GM18511 (cell line): ENCODE data around the gene TBCCD1.

Source experiments
- ATAC-seq: cut with Tn5 transposase; IDR thresholded peaks from one replicate; pipeline ENCODE4 v1.9.1; 2021; ENCODE audit warnings: mild to moderate bottlenecking, moderate library complexity; ENCODE audit not compliant: unreplicated experiment

TBCCD1 gene

DNA sequence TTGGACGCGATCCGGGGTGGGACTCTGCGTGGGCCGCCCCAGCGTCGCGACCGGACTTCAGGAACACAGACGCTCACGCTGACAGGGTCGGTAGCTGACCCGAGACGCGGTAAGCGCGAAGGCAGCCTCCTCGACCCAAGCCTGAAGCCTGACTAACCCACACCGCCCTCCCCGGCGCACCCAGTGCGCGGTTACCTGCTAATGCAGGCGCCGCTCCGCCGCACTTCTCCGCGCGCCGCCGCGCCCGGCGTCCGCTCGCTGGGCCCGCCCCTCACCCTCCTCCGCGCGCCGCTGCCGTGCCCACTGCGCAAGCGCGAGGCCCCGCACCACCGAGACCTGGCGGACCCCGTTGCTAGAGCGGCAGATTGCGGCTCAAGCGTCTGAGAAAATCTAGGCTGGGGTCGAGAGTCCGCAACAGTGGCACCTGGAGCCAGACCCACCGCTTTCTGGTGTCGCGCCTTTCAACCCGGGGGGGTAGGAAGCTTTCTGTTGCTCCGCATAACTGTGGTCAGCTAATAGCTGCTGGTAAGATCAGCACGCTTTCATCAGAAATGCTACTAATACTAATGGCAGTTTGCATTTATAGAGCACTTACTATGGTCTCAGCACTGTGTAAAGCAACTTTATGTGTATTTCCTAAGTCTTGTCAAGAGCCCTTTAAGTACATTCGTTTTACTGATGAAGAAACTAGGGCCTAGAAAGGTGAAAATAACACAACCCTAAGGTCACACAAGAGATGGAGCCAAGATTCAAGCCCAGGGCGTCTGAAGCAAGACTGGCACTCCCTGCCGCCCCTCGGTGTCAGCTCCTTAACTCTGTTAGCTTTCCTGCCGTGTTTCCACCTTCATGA is at the start of gene TBCCD1:
TBCCD1 (minus strand) TSS at position 268 of the 850 bp plus-strand sequence. CDS start 3,010 bp downstream, outside the sequence.
- ATAC-seq = peak; percentile 50

- ATAC-seq = no peak
Measured at GRCh38 chr3:186616299-186616617, 49.1 kb upstream of the TBCCD1 start.

DNA sequence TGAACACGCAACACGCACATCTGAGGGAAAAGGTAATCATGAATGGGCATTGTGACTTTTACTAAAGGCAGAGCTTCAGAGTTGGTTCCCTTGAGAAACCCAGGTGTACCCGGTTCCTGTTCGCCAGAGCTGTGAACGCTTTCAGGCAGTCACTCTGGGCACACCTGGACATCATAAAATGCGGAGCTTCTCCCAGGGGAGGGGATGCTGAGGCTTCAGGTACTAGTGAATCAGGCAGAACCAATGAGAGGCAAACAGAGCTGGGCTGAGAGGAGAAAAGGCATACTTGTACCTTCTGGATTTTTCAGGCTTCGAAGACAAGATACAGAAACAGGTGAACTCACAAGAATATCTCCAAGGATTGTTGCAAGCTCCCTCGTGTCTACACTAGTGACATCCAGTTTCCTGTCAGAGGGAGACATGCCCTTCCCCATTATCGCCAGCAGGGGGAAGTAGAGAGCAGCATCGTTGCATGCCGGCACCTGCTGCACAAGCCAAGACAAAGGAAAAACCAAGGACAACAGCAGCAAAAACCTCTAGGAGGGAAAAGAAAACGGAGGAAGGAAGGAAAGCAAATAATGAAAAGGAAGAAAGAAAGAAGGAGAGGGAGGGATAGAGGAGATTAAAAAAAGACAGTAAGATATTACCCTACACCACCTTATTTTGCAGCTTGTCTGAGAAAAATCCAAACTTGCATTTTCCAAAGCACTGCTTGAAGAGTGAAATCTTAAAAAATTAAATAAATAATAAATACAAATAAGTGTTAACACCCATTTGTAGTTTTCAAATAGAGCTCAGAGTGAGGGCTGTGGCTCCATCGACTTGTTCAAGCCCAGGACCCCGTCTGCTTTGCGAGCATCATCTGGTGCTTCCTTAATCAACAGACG is 47.7 kb upstream of the TBCCD1 start:
- ATAC-seq = peak; percentile 61

GRCh38 chr3:186614266-186614596 is 47.1 kb upstream of the TBCCD1 start:
- ATAC-seq = no peak

GRCh38 chr3:186613637-186614265 is 46.6 kb upstream of the TBCCD1 start:
- no peak for ATAC-seq

DNA sequence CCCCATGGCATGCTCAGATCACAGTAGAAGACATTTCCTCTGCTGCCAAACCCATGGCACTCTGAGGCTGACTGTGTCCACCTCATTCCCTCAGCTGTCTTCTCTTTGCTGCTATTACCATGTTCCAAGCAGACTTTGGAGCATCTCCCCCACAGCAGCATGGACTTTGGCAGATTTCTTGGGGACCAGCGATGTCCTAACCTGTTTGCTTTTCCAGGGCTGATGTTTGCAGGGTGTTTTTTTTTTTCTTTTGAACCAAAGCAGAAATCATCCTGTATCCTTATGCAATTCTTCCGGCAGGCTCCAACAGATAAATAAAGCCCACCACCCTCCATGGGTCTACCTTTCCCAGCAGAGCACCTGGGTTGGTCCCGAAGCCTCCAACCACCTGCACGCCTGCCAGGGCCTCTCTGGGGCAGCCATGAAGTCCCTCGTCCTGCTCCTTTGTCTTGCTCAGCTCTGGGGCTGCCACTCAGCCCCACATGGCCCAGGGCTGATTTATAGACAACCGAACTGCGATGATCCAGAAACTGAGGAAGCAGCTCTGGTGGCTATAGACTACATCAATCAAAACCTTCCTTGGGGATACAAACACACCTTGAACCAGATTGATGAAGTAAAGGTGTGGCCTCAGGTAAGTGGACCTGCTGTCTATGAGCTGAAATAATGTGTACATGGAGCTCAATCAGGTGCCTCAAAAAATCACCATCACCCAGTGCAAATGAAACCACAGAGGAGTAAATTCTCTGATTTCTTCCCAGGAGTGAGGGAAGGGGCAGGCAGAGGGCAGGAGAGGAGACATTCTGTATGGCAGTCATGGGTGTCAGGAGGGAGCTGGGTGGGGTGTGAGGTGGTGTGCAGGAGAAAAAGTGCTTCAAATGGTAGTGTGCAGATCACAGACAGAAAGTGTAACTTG is 45.8 kb upstream of the TBCCD1 start, which contains the start of gene AHSG:
AHSG (plus strand) TSS at position 340 of the 916 bp plus-strand sequence; CDS start at position 422, 82 bp downstream.
- no peak for ATAC-seq

DNA sequence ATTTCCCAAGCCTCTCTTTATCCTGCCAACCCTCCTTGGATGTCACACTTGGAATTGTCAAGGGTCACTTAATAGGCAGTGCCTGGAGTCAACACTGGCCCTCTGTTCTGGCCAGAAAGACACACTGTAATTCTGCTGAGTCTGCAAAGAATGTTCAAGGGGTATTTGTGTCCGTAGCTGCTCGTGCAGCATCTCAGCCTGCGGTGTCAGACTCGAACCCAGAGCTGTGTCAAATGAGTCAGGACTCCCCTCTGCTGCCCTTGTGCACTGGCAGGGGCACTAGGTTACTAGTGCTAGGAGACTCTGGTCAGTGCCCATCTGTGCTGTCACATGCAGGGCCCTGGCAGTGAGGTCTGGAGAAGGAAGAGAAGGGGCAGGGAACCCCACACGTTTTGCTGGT is 44.9 kb upstream of the TBCCD1 start:
- ATAC-seq = no peak

DNA sequence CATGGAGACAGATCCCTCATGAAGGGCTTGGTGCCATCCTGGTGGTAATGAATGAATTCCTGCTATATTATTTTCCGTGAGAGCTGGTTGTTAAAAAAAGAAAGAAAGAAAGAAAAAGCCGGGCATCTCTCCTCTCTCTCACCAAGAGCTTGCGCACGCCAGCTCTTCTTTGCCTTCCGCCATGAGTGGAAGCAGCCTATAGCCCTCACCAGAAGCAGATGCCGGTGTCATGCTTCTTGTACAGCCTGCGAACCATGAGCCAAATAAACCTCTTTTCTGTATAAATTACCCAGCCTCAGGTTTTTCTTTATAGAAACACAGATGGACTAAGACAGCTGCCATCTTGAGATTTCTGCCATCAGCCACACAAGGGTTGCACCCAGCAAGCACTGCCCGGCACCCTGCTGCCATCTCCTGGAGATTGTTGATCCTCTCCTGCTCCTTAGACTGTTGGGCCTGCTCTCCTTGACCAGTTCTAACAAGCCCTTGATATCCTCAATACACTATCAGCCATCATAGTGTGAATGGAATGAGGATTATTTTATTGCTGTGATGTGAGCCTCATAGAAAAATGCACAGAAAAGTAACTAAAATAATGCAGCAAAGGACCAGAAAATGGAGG is 42.2 kb upstream of the TBCCD1 start:
- ATAC-seq = no peak

DNA sequence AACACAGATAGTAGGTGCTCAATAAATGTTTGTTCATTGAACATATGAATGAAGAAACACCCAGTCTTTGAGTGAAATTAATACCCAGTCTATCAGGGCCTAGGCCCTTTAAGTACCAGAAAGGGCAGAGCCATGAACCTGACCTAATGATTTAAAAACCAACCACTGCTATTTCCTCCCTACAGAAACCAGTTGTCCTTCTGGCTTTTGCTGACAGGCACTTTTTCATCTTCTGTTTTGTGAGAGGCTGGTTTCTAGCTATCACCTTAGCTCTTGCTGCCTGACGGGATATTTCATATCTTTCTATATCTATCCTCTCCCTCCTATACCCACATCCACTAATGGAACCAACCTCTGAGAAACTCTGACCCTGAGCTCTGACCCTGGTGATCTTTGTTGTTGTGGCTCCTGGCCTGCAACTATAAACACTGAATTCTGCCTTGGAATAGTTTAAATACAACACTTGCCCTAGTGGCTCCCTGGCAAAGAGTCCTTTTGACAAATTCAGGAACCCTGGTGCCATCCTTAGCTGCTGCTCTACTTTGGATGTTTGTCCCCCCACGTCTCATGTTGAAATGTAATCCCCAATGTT is 41.6 kb upstream of the TBCCD1 start:
- no peak for ATAC-seq

DNA sequence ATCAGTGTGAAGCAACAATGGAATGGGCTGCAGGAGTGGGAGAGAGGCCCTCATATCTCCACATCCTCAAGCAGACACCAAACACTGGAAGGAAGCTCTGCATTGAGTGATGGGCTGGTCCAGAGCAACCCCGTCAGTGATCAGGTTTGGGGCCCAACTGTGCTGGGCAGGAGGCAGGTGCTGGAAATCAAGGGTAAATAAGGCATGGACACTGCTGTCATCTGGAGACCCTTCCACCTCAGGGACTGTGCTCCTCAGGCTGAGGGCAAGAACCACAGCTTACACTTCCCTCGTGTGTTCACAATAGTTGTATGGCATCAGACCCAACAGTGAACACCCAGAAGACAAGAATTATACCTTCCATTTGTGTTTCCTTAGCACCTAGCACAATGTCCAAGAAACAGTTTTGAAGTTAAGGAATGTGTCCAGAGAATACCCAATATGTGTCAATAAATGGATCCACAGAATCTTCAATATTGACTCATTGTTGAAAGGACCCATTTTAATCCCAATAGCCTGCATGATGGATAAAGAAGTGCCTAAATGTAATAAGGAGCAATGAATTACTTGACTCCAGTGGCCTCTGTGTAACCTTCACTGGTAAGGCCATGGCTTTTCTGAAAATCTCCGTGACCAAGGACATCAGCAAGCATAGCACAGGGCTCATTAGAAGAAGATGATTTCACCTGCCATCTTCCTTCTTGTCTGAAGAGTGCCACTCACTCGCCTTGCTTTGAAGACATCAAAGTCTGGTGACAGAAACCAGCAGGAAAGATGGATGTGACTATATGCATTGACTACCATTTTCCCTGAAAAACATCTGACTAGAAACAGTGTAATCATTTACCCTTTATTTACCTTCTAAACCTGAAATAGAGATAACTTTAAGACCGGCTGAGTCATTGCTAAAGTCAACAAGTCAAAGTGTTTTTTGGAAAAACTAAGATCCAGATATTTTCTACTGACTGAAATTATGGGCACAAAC is 38.7 kb upstream of the TBCCD1 start:
- no peak for ATAC-seq

- no peak for ATAC-seq
Measured at GRCh38 chr3:186605078-186605477, 37.9 kb upstream of the TBCCD1 start.

DNA sequence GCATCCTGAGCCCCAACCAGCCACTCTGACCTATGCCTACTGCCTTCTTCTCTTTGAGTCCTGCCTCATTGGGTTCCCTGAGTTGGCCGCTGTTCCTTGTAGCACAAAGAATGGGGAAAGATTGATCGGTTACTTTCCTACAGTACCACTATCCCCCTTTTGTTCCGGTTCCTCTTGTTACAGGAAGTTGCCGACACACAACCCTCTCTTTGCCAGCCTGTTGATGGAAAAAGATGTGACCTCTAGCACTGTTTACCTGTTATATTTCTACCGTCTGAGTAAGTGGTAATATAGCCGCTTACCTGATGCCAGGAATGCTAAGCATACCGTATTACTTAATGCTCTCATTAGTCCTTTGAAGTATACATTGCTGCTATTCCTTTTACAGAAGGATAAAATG is 36.0 kb upstream of the TBCCD1 start:
- ATAC-seq = no peak

- ATAC-seq = no peak
Measured at GRCh38 chr3:186600896-186601295, 33.8 kb upstream of the TBCCD1 start.

DNA sequence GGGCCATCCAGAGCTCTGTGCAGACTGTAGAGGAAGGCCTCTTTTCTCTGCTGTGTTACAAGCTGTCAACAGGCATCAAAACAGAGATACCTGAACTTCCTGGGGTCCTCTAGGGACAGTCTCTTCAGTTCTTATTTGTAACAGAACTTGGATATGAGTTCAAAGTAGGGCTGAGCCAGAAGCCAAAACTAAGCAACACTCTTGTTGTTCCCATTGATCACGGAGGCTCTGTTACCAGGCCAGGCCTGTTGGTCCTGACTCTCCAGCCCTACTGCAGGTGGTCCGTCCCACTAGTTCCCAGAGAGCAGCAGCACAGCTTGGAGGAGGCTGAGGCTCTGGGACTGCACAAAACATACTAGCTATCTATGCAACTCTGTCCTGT is 32.6 kb upstream of the TBCCD1 start:
- ATAC-seq = no peak

- ATAC-seq = no peak
Measured at GRCh38 chr3:186599142-186599784, 32.1 kb upstream of the TBCCD1 start.

- ATAC-seq = no peak
Measured at GRCh38 chr3:186598794-186599141, 31.6 kb upstream of the TBCCD1 start.

GRCh38 chr3:186598108-186598784 is 31.1 kb upstream of the TBCCD1 start:
- no peak for ATAC-seq
